Liver (tissue), 9 donors: ENCODE results near the gene SCGB3A1. TPM values are rescaled to one million over a fixed set of nuclear protein-coding genes. Genes with fewer than 3 reads are reported as not detected.

Experiments used
- DNase-seq: peaks from one replicate; pipeline ENCODE4 v3.0.0-alpha.2; 2017; ENCODE audit warnings: low spot score
- H3K27ac ChIP-seq, 2 donors: one replicate each; pipeline ENCODE4 v1.7.0; 2013; ENCODE audit warnings: inconsistent platforms in 2 of 2, low read length in 2 of 2, control low read depth in 1 of 2, low read depth in 1 of 2, mild to moderate bottlenecking in 1 of 2
- H3K27me3 ChIP-seq, 4 donors: one replicate each; pipeline versions ENCODE4 v1.6.1 to v1.7.0; 2013; ENCODE audit warnings: low read length in 3 of 4, inconsistent platforms in 1 of 4, mild to moderate bottlenecking in 1 of 4, moderate library complexity in 1 of 4; ENCODE audit not compliant: control insufficient read depth in 4 of 4, insufficient read depth in 4 of 4
- H3K36me3 ChIP-seq, 4 donors: one replicate each; pipeline versions ENCODE4 v1.6.1 to v1.7.0; 2013; ENCODE audit warnings: low read length in 3 of 4, mild to moderate bottlenecking in 3 of 4, low read depth in 1 of 4, moderate library complexity in 1 of 4; ENCODE audit not compliant: control insufficient read depth in 4 of 4, insufficient read depth in 3 of 4
- H3K4me1 ChIP-seq, 4 donors: one replicate each; pipeline versions ENCODE4 v1.6.1 to v1.7.0; 2013; ENCODE audit warnings: low read length in 3 of 4, mild to moderate bottlenecking in 3 of 4, moderate library complexity in 1 of 4; ENCODE audit not compliant: control insufficient read depth in 4 of 4, insufficient read depth in 4 of 4
- H3K4me3 ChIP-seq, 3 donors: one replicate each; pipeline versions ENCODE4 v1.6.1 to v1.7.0; 2013; ENCODE audit warnings: low read length in 3 of 3, control low read depth in 1 of 3, low read depth in 1 of 3, mild to moderate bottlenecking in 1 of 3
- H3K9ac ChIP-seq, 2 donors: one replicate each; pipeline ENCODE4 v1.7.0; 2013; ENCODE audit warnings: low read length in 2 of 2, mild to moderate bottlenecking in 2 of 2, moderate library complexity in 2 of 2, control low read depth in 1 of 2, low read depth in 1 of 2
- H3K9me3 ChIP-seq, 4 donors: one replicate each; pipeline versions ENCODE4 v1.6.1 to v1.7.0; 2013; ENCODE audit warnings: low read length in 3 of 4; ENCODE audit not compliant: control insufficient read depth in 4 of 4
- ATF3 ChIP-seq: IDR thresholded peaks from 2 replicates; pipeline ENCODE4 v1.6.1; 2016; ENCODE audit warnings: antibody characterized with exemption
- CTCF ChIP-seq: fragments of 150-350 bp; IDR thresholded peaks from 2 replicates; pipeline ENCODE4 v1.5.1; 2017; ENCODE audit warnings: improper control_type of control experiment, low read depth, low read length; ENCODE audit not compliant: missing input control
- EGR1 ChIP-seq, 2 donors: IDR thresholded peaks; 2 replicates each; pipeline ENCODE4 v1.6.1; 2016 to 2018; ENCODE audit warnings: antibody characterized with exemption in 2 of 2, low read depth in 2 of 2
- FOXA1 ChIP-seq: IDR thresholded peaks from 2 replicates; pipeline ENCODE4 v1.6.1; 2016; ENCODE audit warnings: antibody characterized with exemption
- FOXA2 ChIP-seq: IDR thresholded peaks from 2 replicates; pipeline ENCODE4 v1.6.1; 2016; ENCODE audit warnings: antibody characterized with exemption
- HNF4G ChIP-seq: IDR thresholded peaks from 2 replicates; pipeline ENCODE4 v1.6.1; 2016; ENCODE audit warnings: antibody characterized with exemption
- MAX ChIP-seq: IDR thresholded peaks from 2 replicates; pipeline ENCODE4 v1.6.1; 2016; ENCODE audit warnings: antibody characterized with exemption
- NR2F2 ChIP-seq: IDR thresholded peaks from 2 replicates; pipeline ENCODE4 v1.6.1; 2016; ENCODE audit warnings: antibody characterized with exemption
- RAD21 ChIP-seq, 2 donors: IDR thresholded peaks; 2 replicates each; pipeline ENCODE4 v1.6.1; 2016; ENCODE audit warnings: antibody characterized with exemption in 2 of 2, mild to moderate bottlenecking in 2 of 2
- SP1 ChIP-seq: IDR thresholded peaks from 2 replicates; pipeline ENCODE4 v1.6.1; 2018; ENCODE audit warnings: antibody characterized with exemption, mild to moderate bottlenecking
- TAF1 ChIP-seq: conservative IDR thresholded peaks from 2 replicates; pipeline ENCODE4 v1.6.1; 2016; ENCODE audit warnings: antibody characterized with exemption, mild to moderate bottlenecking
- YY1 ChIP-seq: IDR thresholded peaks from 2 replicates; pipeline ENCODE4 v1.6.1; 2016; ENCODE audit warnings: antibody characterized with exemption, mild to moderate bottlenecking
- ZBTB33 ChIP-seq: IDR thresholded peaks from 2 replicates; pipeline ENCODE4 v1.6.1; 2016; ENCODE audit warnings: antibody characterized with exemption
- WGBS: extraction: QIAGEN DNeasy Blood & Tissue Kit; methylation state at CpG from one replicate; pipeline ENCODE4 v1.1.7; 2013; 5-methylcytosine and 5-hydroxymethylcytosine counted together
- polyA plus RNA-seq, 2 donors: library from polyadenylated mRNA; stranded (reverse) in 1 of 2; unstranded in 1 of 2; fragments of 200-250 nt in 1 of 2; fragments of >200 nt in 1 of 2; fragmentation: Nextera tagmentation in 1 of 2; extraction: Ambion mirVana in 1 of 2; gene quantifications; one replicate each; pipeline versions ENCODE4 v1.2.1 to v1.2.3, GENCODE V29; 2013 to 2015
- total RNA-seq, 2 donors: library from RNA; depleted of rRNA; stranded (reverse); fragments of >200 nt; gene quantifications; one replicate each; pipeline ENCODE4 v1.2.3, GENCODE V29; 2014
- donor health status: healthy.
- donor health status: healthy.
- donor health status: healthy.
- donor health status: healthy.
- donor health status: healthy.

SCGB3A1 gene
- total and polyA plus RNA-seq, 4 donors, result 1.5 TPM; not detected in 2

- Histone ChIP-seq H3K27me3 (peaks cover 0 to 8% (median 0%) of the 10 kb centered on the region in 4 donors), H3K27ac (no peak overlapping the region), H3K4me1 (peaks cover 5 to 22% (median 15%) of the 10 kb centered on the region in 4 donors), H3K9ac (no peak overlapping the region), H3K36me3 (no peaks in the 10 kb centered on the region), H3K4me3 (no peak overlapping the region), H3K9me3 (no peaks in the 10 kb centered on the region)
- TF ChIP-seq HNF4G (no peak), RAD21 (IDR thresholded peaks at IDR 0.05) (no peak), CTCF (no peak), NR2F2 (no peak), FOXA1 (no peak), SP1 (no peak), TAF1 (no peak), YY1 (no peak)
- 65% methylated on average over 25 of the region's 25 CpGs for WGBS
- no peak for DNase-seq
These were observed 4.2 kb upstream of the SCGB3A1 start for GRCh38 chr5:180595381-180596114.

- H3K4me3 ChIP-seq, result no peak overlapping the region
- peaks cover 0 to 8% (median 0%) of the 10 kb centered on the region in 4 donors for H3K27me3 ChIP-seq
- no peak overlapping the region for H3K27ac ChIP-seq
- no peaks in the 10 kb centered on the region for H3K9me3 ChIP-seq
- 90% methylated on average over 2 of the region's 2 CpGs for WGBS
- TF ChIP-seq YY1 (no peak), NR2F2 (no peak), ZBTB33 (no peak), EGR1 (IDR thresholded peaks at IDR 0.05; ENCODE audit: low read depth in 2 of 2) (no peak), HNF4G (no peak), ATF3 (no peak), TAF1 (no peak), FOXA2 (no peak), MAX (no peak), FOXA1 (no peak), SP1 (no peak)
- no peak overlapping the region for H3K9ac ChIP-seq
- H3K36me3 ChIP-seq, result no peaks in the 10 kb centered on the region
- peaks cover 5 to 27% (median 17%) of the 10 kb centered on the region in 4 donors for H3K4me1 ChIP-seq
- no peak for DNase-seq
These were observed 3.7 kb upstream of the SCGB3A1 start for GRCh38 chr5:180595046-180595379.
